HG03521 (cell line): Measurements from ENCODE around the gene ZNF14.
"Not testable (repeated sequence)": the region's sequence is repeated elsewhere in the genome, so short reads cannot be mapped to it uniquely, and the experiment has no call there.

Source experiments
- ATAC-seq: cut with Tn5 transposase; IDR thresholded peaks from one replicate; pipeline ENCODE4 v1.9.1; 2021; ENCODE audit warnings: mild to moderate bottlenecking, moderate library complexity; ENCODE audit not compliant: unreplicated experiment

ZNF14 gene

GRCh38 chr19:19696386-19696785, 36.5 kb downstream of the ZNF14 start:
- ATAC-seq = no peak

GRCh38 chr19:19691683-19692082, 41.2 kb downstream of the ZNF14 start:
- ATAC-seq = no peak

- ATAC-seq = not testable (repeated sequence)
Measured at GRCh38 chr19:19689023-19689422, 43.9 kb downstream of the ZNF14 start.

DNA sequence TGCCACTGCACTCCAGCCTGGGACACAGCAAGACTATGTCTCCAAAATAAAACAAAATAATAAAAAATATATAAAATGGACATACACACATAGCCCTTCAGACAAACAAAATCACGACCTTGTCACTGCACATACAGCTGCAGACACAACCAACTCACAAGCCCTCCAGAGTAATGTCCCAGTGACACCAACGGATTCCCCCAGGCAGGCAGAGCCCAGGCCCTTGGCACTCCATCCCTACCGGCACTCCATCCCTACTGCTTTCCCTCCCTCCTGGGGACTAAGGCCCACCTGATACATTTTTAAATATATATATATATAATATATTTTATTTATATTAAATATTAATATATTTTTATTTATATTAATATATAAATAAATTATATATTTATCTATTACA, 45.8 kb downstream of the ZNF14 start:
- ATAC-seq = no peak

GRCh38 chr19:19686580-19686979, 46.3 kb downstream of the ZNF14 start:
- ATAC-seq = no peak

DNA sequence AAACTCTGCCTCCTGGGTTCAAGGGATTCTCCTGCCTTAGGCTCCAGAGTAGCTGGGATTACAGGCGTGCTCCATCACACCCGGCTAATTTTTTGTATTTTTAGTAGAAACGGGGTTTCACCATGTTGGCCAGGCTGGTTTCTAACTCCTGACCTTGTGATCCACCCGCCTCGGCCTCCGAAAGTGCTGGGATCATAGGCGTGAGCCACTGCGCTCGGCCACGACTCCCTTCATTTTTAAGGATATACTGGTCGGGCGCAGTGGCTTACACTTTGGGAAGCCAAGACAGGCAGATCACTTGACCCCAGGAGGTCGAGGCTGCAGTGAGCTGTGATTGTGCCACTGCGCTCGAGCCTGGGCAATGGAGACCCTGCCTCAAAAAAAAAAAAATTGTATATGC, 46.8 kb downstream of the ZNF14 start:
- ATAC-seq = not testable (repeated sequence)

- no peak for ATAC-seq
Measured at GRCh38 chr19:19679176-19680073, 53.5 kb downstream of the ZNF14 start.

DNA sequence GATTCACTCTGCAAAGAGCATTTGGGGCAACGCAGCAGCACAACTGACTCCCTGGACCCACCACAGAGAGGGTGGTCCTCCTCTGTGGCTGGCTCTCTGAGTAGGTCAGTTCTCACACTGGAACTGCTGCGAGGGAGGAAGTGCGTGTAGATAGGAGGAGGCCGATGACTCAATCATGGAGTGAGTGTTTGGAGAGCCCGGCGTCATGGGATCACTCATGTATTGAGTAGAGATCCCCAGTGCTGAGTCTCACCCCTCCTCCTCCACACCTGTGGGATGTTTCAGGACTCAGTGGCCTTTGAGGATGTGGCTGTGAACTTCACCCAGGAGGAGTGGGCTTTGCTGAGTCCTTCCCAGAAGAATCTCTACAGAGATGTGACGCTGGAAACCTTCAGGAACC, 55.3 kb downstream of the ZNF14 start:
- no peak for ATAC-seq

DNA sequence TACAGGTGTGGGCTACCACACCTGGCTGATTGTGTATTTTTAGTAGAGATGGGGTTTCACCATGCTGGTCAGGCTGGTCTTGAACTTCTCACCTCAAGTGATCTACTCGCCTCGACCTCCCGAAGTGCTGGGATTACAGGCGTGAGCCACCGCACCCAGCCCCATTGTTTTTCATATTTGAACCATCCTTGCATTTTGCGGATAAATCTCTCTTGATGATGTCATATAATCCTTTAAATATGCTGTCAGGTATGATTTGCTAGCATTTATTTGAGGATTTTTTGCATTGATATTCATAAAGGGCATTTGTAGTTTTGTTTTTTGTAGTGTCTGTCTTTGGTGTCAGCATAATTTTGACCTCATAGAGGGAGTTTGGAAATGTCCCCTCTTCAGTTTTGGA, 58.6 kb downstream of the ZNF14 start:
- ATAC-seq = no peak

- ATAC-seq = no peak
Measured at GRCh38 chr19:19672816-19673215, 60.1 kb downstream of the ZNF14 start.

GRCh38 chr19:19670070-19670551, 62.8 kb downstream of the ZNF14 start:
- no peak for ATAC-seq

GRCh38 chr19:19668230-19669012, 64.5 kb downstream of the ZNF14 start, which contains the start of gene ZNF101:
TSS of gene ZNF101 (plus strand) at chr19:19668839. CDS start at chr19:19668964, 125 bp downstream.
- peak; percentile 57 for ATAC-seq

GRCh38 chr19:19665420-19665948, 67.4 kb downstream of the ZNF14 start:
- ATAC-seq = not testable (repeated sequence)

DNA sequence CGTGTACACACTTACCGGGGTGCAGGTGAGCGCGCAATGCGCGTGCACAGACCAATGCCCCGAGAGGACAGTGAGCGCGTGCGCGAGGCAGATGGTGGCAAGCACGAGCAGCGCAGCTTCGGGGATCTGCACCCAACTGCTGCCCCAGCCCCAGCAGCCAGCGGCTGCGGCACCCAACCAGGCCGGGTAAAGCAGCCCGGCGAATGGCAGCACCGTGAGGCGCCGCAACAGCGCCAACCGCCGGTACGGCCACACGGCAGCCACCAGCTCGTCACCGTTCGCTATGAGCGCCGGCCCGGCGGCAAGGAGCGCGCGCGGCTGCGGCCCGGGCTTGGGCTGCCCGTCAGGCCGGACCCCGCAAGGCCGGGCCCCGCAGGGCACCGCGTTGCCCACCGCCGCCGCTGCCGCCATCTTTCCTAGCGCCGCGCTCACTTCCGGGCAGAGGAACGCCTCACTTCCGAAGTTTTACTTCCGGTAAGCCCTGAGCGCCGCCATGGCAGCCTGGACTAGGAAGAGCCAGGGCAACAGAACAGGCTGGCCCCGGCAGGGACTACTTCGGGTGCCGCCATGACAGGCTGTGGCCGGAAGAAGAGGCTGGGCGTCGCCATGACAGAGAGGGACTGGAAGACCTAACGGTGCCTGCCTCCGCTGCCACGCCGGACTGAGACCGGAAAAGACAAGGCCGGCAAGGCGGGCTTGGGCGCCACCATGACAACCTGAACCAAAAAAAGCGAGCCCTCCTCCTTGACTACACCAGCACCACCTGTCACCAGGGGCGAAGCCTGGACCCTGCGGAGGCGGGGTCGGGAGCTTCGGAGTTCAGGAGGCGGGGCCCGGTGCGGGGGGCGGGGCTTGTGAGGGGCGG, 69.4 kb downstream of the ZNF14 start, which contains the start of gene ATP13A1:
Gene ATP13A1, minus strand, starts transcription at position 421 of the 865 bp plus-strand sequence. Its CDS starts 10 bp downstream, at position 411.
- peak; percentile 54 for ATAC-seq

- no peak for ATAC-seq
Measured at GRCh38 chr19:19662871-19663255, 70.0 kb downstream of the ZNF14 start.

- ATAC-seq = no peak
Measured at GRCh38 chr19:19662344-19662743, 70.6 kb downstream of the ZNF14 start.

DNA sequence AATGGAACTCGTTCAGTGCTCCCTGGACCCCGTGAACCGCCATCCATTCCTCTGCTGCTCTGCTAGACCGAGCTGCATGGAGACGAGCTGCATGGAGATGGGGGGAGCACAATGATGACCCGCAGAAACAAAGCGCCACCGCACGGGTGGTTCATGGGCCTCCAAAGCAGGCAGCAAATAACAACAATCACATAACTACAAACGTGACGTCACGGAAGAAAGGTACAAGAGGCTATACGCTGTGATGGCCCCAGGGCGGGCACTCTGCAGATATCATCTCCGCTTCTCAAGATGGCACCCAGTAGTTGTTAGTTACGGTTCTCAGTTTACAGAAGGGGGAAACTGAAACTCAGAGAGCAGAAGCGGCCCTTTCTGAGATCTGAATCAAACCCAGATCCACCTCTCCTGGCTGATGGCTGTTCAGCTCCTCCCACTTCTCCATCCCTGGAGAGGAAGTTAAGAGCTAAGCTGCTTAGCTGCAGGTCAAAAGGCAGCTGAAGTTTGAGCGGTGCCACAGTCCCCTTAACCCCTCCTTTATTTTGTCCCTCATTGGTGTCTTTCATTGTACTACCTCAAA, 71.1 kb downstream of the ZNF14 start:
- ATAC-seq = peak; percentile 27

DNA sequence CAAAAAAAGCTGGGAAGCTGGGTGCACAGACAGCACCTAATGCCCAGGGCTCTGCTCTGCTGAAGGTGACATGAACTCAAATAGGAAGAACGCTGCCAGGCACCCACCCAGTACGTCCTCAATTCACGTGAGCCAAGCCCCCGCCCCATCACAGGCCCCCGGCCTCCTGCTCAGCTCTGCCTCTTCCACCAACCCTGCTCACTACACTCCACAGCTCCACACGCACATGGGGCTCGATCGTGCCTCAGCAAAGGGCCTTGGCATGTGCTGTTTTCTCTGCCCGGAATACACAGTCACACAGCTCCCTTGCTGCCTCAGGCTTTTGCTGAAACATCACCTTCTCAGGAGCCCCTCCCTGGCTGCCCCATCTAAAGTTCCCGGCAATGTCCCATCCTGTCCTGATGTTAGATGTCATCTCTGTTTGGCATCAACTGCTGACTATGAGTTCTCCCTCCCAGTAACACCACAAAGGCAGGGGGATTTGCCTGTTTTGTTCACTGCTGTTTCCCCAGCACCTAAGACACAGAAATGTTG, 71.7 kb downstream of the ZNF14 start:
- no peak for ATAC-seq
